ENCODE results near the gene BMP3.

DNA sequence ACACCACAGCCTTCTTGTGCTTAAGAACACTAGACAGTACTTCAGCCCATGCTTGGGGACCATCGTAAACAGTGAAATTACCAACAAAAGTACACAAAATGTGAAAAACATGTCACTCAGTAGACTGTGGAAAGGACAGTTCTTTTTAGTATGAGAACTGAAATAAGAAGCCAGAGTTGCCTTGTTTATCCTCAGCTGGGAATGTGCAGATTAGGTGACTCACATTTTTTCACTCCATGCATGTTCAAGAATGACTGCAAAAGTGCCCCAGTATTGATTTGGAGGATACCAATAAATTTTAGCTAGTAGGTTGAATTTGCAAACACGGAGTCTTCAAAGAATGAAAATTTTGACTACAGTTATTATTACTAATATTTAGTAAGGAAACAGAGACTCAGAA lies 23.1 kb upstream of the BMP3 start:
- TF ChIP-seq, protein P1, sequence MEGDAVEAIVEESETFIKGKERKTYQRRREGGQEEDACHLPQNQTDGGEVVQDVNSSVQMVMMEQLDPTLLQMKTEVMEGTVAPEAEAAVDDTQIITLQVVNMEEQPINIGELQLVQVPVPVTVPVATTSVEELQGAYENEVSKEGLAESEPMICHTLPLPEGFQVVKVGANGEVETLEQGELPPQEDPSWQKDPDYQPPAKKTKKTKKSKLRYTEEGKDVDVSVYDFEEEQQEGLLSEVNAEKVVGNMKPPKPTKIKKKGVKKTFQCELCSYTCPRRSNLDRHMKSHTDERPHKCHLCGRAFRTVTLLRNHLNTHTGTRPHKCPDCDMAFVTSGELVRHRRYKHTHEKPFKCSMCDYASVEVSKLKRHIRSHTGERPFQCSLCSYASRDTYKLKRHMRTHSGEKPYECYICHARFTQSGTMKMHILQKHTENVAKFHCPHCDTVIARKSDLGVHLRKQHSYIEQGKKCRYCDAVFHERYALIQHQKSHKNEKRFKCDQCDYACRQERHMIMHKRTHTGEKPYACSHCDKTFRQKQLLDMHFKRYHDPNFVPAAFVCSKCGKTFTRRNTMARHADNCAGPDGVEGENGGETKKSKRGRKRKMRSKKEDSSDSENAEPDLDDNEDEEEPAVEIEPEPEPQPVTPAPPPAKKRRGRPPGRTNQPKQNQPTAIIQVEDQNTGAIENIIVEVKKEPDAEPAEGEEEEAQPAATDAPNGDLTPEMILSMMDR (IDR thresholded peaks at IDR 0.05; ENCODE audit: extremely low read depth in 1 of 2, insufficient read depth in 1 of 2, low read depth in 1 of 2, low read length in 2 of 2), result no peak
- TF ChIP-seq EZH2 (IDR thresholded peaks at IDR 0.05; ENCODE audit: borderline replicate concordance, low read depth, low read length, severe bottlenecking) (no peak), POLR2AphosphoS5 (IDR thresholded peaks at IDR 0.05; ENCODE audit: insufficient read depth, low read depth, low read length) (no peak), POLR2A (IDR thresholded peaks at IDR 0.05; ENCODE audit: low read depth, low read length) (no peak), MAX (IDR thresholded peaks at IDR 0.05; ENCODE audit: insufficient read depth, insufficient read length) (no peak), MYC (IDR thresholded peaks at IDR 0.05; ENCODE audit: low read depth, low read length) (no peak)

All from endothelial cell of umbilical vein (primary cell).